ENCODE measurements around the gene ARID1B. TPM values are rescaled to one million over a fixed set of nuclear protein-coding genes. Genes with fewer than 3 reads are reported as not detected.

The ARID1B gene
- total RNA-seq, 4 donors from 2014 or later: 87.1 to 194 (median 115) TPM

DNA sequence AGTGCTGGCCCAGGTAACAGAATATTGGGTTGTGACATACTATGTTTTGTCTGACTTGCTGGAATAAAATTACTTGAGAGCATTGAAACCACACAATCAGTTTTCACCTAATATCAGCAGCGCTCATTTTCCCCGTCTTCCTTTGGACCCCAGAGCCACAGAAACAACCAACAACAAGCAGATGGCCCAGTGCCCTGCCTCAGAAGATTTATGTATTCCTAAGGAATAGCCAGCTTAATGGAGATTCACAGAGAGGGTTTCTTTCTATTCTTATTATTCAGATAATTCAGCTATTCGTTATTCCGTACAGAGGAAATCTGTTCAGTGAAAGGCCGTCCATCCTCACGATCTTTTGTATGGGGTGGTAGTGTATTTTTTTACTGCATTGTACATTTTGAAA lies 391.3 kb downstream of the ARID1B start:
- Histone ChIP-seq H3K4me1 (no peaks in the 10 kb centered on the region), H3K9me3 (no peaks in the 10 kb centered on the region), H3K27ac (no peak overlapping the region), H3K27me3 (no peaks in the 10 kb centered on the region), H3K36me3 (peaks cover 0 to 5% (median 0%) of the 10 kb centered on the region in 4 donors), H3K4me3 (no peak overlapping the region)
- in situ Hi-C loops (cut with MboI; ENCODE audit: low pct_ligation_motif_present in 1 of 4, low pct_unique_long_range_greater_than_20kb in 1 of 4, low sequenced_read_pairs in 3 of 4) (no loop called here), intact Hi-C loops (cut with DNase I; ENCODE audit: low total_unique reads) (no loop called here)
- 89 to 96% methylated on average over 6 of the region's 6 CpGs for WGBS, 2 donors (ENCODE audit: low coverage in 1 of 2)
- TF ChIP-seq POLR2AphosphoS5 (IDR thresholded peaks at IDR 0.05): no peak
- no peak for TF ChIP-seq EP300 (IDR thresholded peaks at IDR 0.05; ENCODE audit: low read depth)
- no peak for TF ChIP-seq POLR2A (IDR thresholded peaks at IDR 0.05)
- TF ChIP-seq CTCF (IDR thresholded peaks at IDR 0.05): no peak
- no peak for DNase-seq

DNA sequence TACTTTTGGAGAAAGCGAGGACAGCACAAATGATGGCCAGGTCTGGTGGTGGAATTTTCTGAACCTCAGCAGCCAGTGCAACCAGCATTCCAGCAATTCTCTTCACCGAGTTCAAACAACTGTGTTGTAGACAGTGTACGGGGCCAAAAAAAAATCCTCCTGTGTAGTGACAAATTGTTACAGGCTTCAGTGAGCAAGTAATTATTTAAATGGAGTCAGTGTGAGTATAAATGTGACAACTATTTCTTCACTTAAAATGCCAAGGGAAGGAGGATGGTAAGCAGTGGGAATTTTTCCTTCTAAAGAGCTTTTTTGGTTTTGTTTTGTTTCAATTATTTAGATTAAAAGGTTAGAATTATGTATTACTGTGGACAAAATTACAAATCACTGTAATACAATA lies 392.0 kb downstream of the ARID1B start:
- intact Hi-C loops (cut with DNase I; ENCODE audit: low total_unique reads): no loop called here
- no peak overlapping the region for H3K4me3 ChIP-seq
- DNase-seq: no peak
- H3K36me3 ChIP-seq: peaks cover 0 to 5% (median 0%) of the 10 kb centered on the region in 4 donors
- H3K9me3 ChIP-seq: no peaks in the 10 kb centered on the region
- H3K27ac ChIP-seq: peak overlapping the region in 1 of 4 donors; percentile 2
- no peaks in the 10 kb centered on the region for H3K27me3 ChIP-seq
- WGBS, 2 donors (ENCODE audit: low coverage in 1 of 2): 90% methylated on average over 2 to 3 of the region's 3 CpGs
- H3K4me1 ChIP-seq: no peaks in the 10 kb centered on the region
- no peak for TF ChIP-seq POLR2AphosphoS5 (IDR thresholded peaks at IDR 0.05)
- TF ChIP-seq CTCF (IDR thresholded peaks at IDR 0.05): no peak
- no peak for TF ChIP-seq EP300 (IDR thresholded peaks at IDR 0.05; ENCODE audit: low read depth)
- no peak for TF ChIP-seq POLR2A (IDR thresholded peaks at IDR 0.05)
- in situ Hi-C loops (cut with MboI; ENCODE audit: low pct_ligation_motif_present in 1 of 4, low pct_unique_long_range_greater_than_20kb in 1 of 4, low sequenced_read_pairs in 3 of 4): no loop called here

DNA sequence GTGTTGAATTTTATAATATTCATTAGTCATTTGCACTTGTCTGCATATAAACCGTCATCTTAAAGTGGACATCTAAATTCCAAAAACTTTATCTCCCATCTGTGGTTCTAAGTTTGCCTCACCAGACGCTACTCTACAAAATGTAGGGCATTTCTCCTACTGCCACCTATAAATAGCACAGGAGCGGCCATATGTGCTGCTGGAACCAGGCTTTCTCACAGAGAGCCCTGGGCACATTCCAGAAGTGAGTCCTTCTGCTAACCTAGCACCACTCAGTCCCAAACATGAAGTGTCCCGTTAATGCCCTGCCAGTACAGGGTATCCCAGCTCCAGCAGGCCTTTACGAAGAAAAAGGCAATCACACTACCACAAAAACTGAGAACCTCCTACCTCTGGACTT lies 392.5 kb downstream of the ARID1B start:
- WGBS, 2 donors (ENCODE audit: low coverage in 1 of 2): 76 to 82% methylated on average over 2 to 5 of the region's 5 CpGs
- no peak overlapping the region for H3K4me3 ChIP-seq
- no peaks in the 10 kb centered on the region for H3K4me1 ChIP-seq
- intact Hi-C loops (cut with DNase I; ENCODE audit: low total_unique reads) (no loop called here), in situ Hi-C loops (cut with MboI; ENCODE audit: low pct_ligation_motif_present in 1 of 4, low pct_unique_long_range_greater_than_20kb in 1 of 4, low sequenced_read_pairs in 3 of 4) (no loop called here)
- peak overlapping the region in 1 of 4 donors; percentile 2 for H3K27ac ChIP-seq
- no peak for DNase-seq
- H3K27me3 ChIP-seq: no peaks in the 10 kb centered on the region
- peaks cover 0 to 5% (median 0%) of the 10 kb centered on the region in 4 donors for H3K36me3 ChIP-seq
- no peaks in the 10 kb centered on the region for H3K9me3 ChIP-seq
- TF ChIP-seq POLR2A (IDR thresholded peaks at IDR 0.05) (no peak), CTCF (IDR thresholded peaks at IDR 0.05) (no peak), POLR2AphosphoS5 (IDR thresholded peaks at IDR 0.05) (no peak), EP300 (IDR thresholded peaks at IDR 0.05; ENCODE audit: low read depth) (no peak)

DNA sequence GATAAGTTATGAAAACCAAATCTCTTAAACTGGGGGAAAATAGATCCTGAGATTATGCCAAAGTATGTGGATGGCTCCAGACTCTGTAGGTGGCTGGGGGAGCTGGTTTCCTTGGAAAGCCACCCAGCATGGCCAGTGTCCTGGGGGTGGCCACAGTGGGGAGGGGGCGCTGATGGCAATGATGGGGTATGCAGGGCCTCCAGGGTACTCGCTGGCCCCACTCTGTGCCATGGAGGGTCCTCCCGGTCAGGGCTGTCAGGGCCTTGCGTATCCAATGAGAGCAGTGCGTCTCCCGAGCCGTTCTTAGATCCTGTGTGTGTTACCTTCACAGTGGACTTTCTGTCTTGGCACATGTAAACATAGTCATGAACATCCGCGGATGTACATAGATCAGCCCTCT lies 393.4 kb downstream of the ARID1B start:
- H3K27me3 ChIP-seq: no peaks in the 10 kb centered on the region
- H3K9me3 ChIP-seq: no peaks in the 10 kb centered on the region
- TF ChIP-seq POLR2A (IDR thresholded peaks at IDR 0.05) (no peak), EP300 (IDR thresholded peaks at IDR 0.05; ENCODE audit: low read depth) (no peak), CTCF (IDR thresholded peaks at IDR 0.05) (no peak), POLR2AphosphoS5 (IDR thresholded peaks at IDR 0.05) (no peak)
- 93 to 98% methylated on average over 6 to 9 of the region's 9 CpGs for WGBS, 2 donors (ENCODE audit: low coverage in 1 of 2)
- no peaks in the 10 kb centered on the region for H3K4me1 ChIP-seq
- no peak overlapping the region for H3K27ac ChIP-seq
- in situ Hi-C loops (cut with MboI; ENCODE audit: low pct_ligation_motif_present in 1 of 4, low pct_unique_long_range_greater_than_20kb in 1 of 4, low sequenced_read_pairs in 3 of 4) (no loop called here), intact Hi-C loops (cut with DNase I; ENCODE audit: low total_unique reads) (no loop called here)
- DNase-seq: no peak
- H3K4me3 ChIP-seq: no peak overlapping the region
- H3K36me3 ChIP-seq: peaks cover 0 to 5% (median 0%) of the 10 kb centered on the region in 4 donors

Measured in transverse colon (tissue), 4 donors.